GM12878 (cell line): ENCODE measurements around the gene MPPED1. TPM values are rescaled to one million over a fixed set of nuclear protein-coding genes. Genes with fewer than 3 reads are reported as not detected.

ENCODE experiments used
- ATAC-seq: fragments of 200-7000 bp; cut with Tn5 transposase; 3 replicates; pipeline ENCODE4 v1.9.1; 2020; ENCODE audit warnings: mild to moderate bottlenecking, moderate library complexity
- BruUV-seq: library from RNA; stranded (reverse); fragments of 400-500 nt; replicated peaks from 2 replicates; lab custom pipeline; 2021; lab: Mats Ljungman, UMichigan
- CTCF ChIA-PET: fragments of 300-600 bp; sonication (Branson Sonifier 250); formaldehyde crosslinking; extraction: SDS; loops from one replicate; lab custom pipeline; 2021; ENCODE audit warnings: inconsistent platforms; lab: Yijun Ruan, JAX
- POLR2A ChIA-PET: fragments of 350-600 bp; formaldehyde crosslinking; extraction: SDS; loops from one replicate; lab custom pipeline; 2021; ENCODE audit warnings: inconsistent platforms; lab: Charles Lee
- RAD21 ChIA-PET: fragments of 300-600 bp; sonication (Branson Sonifier 250); formaldehyde crosslinking; loops from one replicate; lab custom pipeline; 2023; ENCODE audit warnings: antibody characterized with exemption; ENCODE audit not compliant: unreplicated experiment; lab: Charles Lee
- SMC1A ChIA-PET: fragments of 300-600 bp; sonication (Branson Sonifier 250); formaldehyde crosslinking; loops from one replicate; lab custom pipeline; 2023; ENCODE audit not compliant: unreplicated experiment, uncharacterized antibody; lab: Charles Lee
- DNase-seq: peaks from one replicate; pipeline ENCODE4 v3.0.0-alpha.2; 2011; ENCODE audit warnings: low read depth, low spot score
- FAIRE-seq: peaks from 3 replicates; lab custom pipeline; 2011; peaks lifted over from hg19 to GRCh38; lab: Jason Lieb, UNC
- H2AFZ ChIP-seq: 2 replicates; pipeline ENCODE4 v1.6.0; 2011; ENCODE audit warnings: low read depth, low read length, control low read depth; ENCODE audit not compliant: control insufficient read depth
- H3K27ac ChIP-seq: 2 replicates; pipeline ENCODE4 v1.5.1; 2011; ENCODE audit warnings: control low read depth; ENCODE audit not compliant: control insufficient read depth, insufficient read depth
- H3K27me3 ChIP-seq, 2 experiments: replicated peaks in 1 of 2; 2 replicates each; pipeline versions ENCODE4 v1.6.0 to v1.6.1; 2011; ENCODE audit warnings: low read length in 1 of 2; ENCODE audit not compliant: control insufficient read depth in 2 of 2, insufficient read depth in 2 of 2
- H3K36me3 ChIP-seq, 2 experiments: 2 replicates each; pipeline ENCODE4 v1.5.1; 2011; ENCODE audit warnings: low read length in 1 of 2; ENCODE audit not compliant: control insufficient read depth in 2 of 2, insufficient read depth in 2 of 2
- H3K4me1 ChIP-seq: 2 replicates; pipeline ENCODE4 v1.6.1; 2011; ENCODE audit warnings: mild to moderate bottlenecking, low read length, moderate library complexity, mixed read lengths; ENCODE audit not compliant: control insufficient read depth, insufficient read depth
- H3K4me2 ChIP-seq: 2 replicates; pipeline ENCODE4 v1.6.0; 2011; ENCODE audit warnings: control low read depth; ENCODE audit not compliant: control insufficient read depth, insufficient read depth
- H3K4me3 ChIP-seq: fragments of 200-600 bp; sonication (generic); 2 replicates; pipeline ENCODE4 v1.5.1; 2016
- H3K79me2 ChIP-seq: 2 replicates; pipeline ENCODE4 v1.6.0; 2011; ENCODE audit warnings: low read length; ENCODE audit not compliant: control insufficient read depth, insufficient read depth
- H3K9ac ChIP-seq: 2 replicates; pipeline ENCODE4 v1.8.0; 2011; ENCODE audit warnings: low read length, control low read depth, mixed read lengths; ENCODE audit not compliant: control insufficient read depth, insufficient read depth
- H3K9me3 ChIP-seq: replicated peaks from 3 replicates; pipeline ENCODE4 v1.5.1; 2011; ENCODE audit warnings: mild to moderate bottlenecking, low read length; ENCODE audit not compliant: control insufficient read depth, insufficient read depth
- H4K20me1 ChIP-seq: 2 replicates; pipeline ENCODE4 v1.6.0; 2011; ENCODE audit not compliant: control insufficient read depth, insufficient read depth
- MYB ChIP-seq: fragments of 150-350 bp; IDR thresholded peaks from 2 replicates; pipeline ENCODE4 v1.6.1; 2014; ENCODE audit warnings: mild to moderate bottlenecking, low read depth, low read length, borderline replicate concordance
- NR2C2 ChIP-seq: IDR thresholded peaks from 2 replicates; pipeline ENCODE4 v1.6.1; 2011; ENCODE audit warnings: borderline replicate concordance, low read depth; ENCODE audit not compliant: control insufficient read depth, insufficient read length
- POU2F2 ChIP-seq: IDR thresholded peaks from 3 replicates; pipeline ENCODE4 v1.6.1; 2011; ENCODE audit warnings: low read depth, mild to moderate bottlenecking, low read length, borderline replicate concordance
- SUZ12 ChIP-seq: fragments of 200-600 bp; sonication (generic); IDR thresholded peaks from one replicate; pipeline ENCODE4 v1.6.1; 2018; ENCODE audit warnings: antibody characterized with exemption, mild to moderate bottlenecking; ENCODE audit not compliant: unreplicated experiment
- ZNF217 ChIP-seq: fragments of 450-650 bp; IDR thresholded peaks from 2 replicates; pipeline ENCODE4 v1.6.1; 2017; ENCODE audit warnings: antibody characterized with exemption, mild to moderate bottlenecking
- WGBS: methylation state at CpG from one replicate; pipeline ENCODE4 v1.1.6; 2016; ENCODE audit warnings: low lambda C conversion rate; ENCODE audit not compliant: insufficient replicate concordance, insufficient coverage; ENCODE audit errors: missing lambda C conversion rate; 5-methylcytosine and 5-hydroxymethylcytosine counted together
- in situ Hi-C: fragments of 300-500 bp; cut with MboI; formaldehyde crosslinking; loops from 9 replicates; pipeline ENCODE4 v1.14.3; 2018; ENCODE audit warnings: mixed read lengths
- intact Hi-C: fragments of 100-400 bp; cut with micrococcal nuclease; formaldehyde crosslinking; loops from one replicate; pipeline ENCODE4 v1.14.2; 2022; ENCODE audit not compliant: unreplicated experiment
- polyA plus RNA-seq, 11 experiments: library from polyadenylated mRNA; depleted of rRNA in 4 of 11; unstranded in 6 of 11; stranded (reverse) in 5 of 11; fragments of >200 nt; fragmentation: Nextera tagmentation in 4 of 11; fragmentation: Illumina TruSeq in 1 of 11; extraction: Ambion mirVana in 4 of 11; extraction: Trizol in 1 of 11; gene quantifications; 1 replicate in 1 of 11; 2 replicates in 10 of 11; pipeline versions ENCODE4 v1.2.1 to v1.2.3, GENCODE V29; 2011 to 2016; ENCODE audit warnings: inconsistent platforms in 2 of 11, missing spikeins in 2 of 11, low read depth in 1 of 11
- total RNA-seq, 4 experiments: library from RNA; depleted of rRNA in 3 of 4; stranded (reverse); fragments of >200 nt in 3 of 4; fragmentation: Illumina TruSeq in 1 of 4; extraction: Trizol in 1 of 4; gene quantifications; 2 replicates each; pipeline versions ENCODE4 v1.2.1 to v1.2.3, GENCODE V29; 2013 to 2021
- TF ChIP-seq, protein P1 (sequence below): IDR thresholded peaks from 2 replicates; pipeline ENCODE4 v1.6.1; 2012; ENCODE audit warnings: mild to moderate bottlenecking, low read depth, low read length
- TF ChIP-seq, protein P2 (sequence below), 3 experiments: IDR thresholded peaks in 2 of 3; conservative IDR thresholded peaks in 1 of 3; 2 replicates each; pipeline ENCODE4 v1.5.1; 2011; ENCODE audit warnings: low read depth in 3 of 3, low read length in 3 of 3, mild to moderate bottlenecking in 3 of 3, control low read depth in 2 of 3, moderate library complexity in 2 of 3, inconsistent platforms in 1 of 3, mixed read lengths in 1 of 3; ENCODE audit not compliant: control insufficient read depth in 2 of 3, insufficient read depth in 1 of 3; ENCODE audit errors: extremely low read depth in 1 of 3

Gene MPPED1
- total and polyA plus RNA-seq, 10 of the 15 experiments (the other 5 are each of a cell fraction or from before 2014, with no cell fraction given), result 0.11 TPM; not detected in 9

DNA sequence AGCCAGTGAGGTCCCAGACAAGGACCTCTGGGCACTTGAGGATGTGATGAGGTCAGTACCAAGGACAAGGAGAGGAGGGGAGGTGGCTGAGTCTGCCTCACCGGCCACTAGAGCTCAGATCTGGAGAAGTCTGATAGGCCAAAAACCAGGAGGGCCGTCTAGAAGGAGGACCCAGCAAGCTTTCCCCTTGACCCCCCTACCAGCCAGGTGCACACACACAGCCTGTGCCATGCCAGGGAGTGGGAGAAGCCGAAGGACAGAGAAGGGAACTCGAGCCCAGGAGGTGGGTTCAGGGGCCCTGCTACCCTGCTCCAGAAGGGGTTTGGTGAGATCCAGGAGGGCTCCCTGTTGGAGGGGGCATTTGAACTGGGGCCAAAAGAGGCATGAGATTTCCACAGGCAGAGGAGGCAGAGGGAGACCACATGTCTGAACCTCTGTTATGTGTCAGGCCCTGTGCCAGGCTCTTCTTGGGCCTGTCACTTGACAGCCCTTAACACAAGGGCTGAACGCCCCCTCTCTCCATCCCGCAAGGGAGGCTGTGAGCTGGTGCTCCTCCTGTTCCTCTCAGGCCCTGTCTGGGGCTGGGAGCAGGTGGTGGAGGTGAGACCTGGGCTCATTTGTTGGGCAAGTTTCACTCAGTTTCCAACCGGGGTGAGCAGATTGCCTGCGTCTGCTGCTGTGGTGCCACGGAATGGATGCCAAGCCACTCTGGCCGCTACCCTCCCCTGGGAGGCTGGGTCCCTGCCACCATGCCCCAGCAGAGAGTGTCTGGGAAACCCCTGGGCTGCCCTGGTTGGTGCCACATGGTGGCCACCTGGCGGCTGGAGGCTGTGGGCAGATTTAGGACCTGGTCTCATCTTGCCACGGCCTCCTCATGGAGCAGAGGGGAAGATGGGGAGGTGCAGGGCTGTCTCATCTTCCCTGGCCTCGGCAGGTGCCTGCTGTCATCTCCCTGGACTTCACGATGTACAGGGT lies 65.2 kb downstream of the MPPED1 start:
- POLR2A ChIA-PET, result no interaction called here
- Histone ChIP-seq H3K4me3 (no peak overlapping the region), H3K4me1 (0 out of 2 replicates have a peak, but pooled peaks cover 4% of the 10 kb centered on the region), H3K9ac (no peak overlapping the region), H3K79me2 (no peaks in the 10 kb centered on the region), H3K27me3 (no peaks in the 10 kb centered on the region; a peak in 1 of 4 replicates), H4K20me1 (no peaks in the 10 kb centered on the region), H3K27ac (no peak overlapping the region), H3K9me3 (no peaks in the 10 kb centered on the region), H3K36me3 (no peaks in the 10 kb centered on the region), H2AFZ (no peak overlapping the region), H3K4me2 (no peak overlapping the region)
- SMC1A ChIA-PET, result no interaction called here
- RAD21 ChIA-PET, result no interaction called here
- intact Hi-C loops, result no loop called here
- FAIRE-seq, result no peak
- CTCF ChIA-PET, result no interaction called here
- no peak for TF ChIP-seq SUZ12
- no peak for TF ChIP-seq NR2C2
- TF ChIP-seq, protein P1, sequence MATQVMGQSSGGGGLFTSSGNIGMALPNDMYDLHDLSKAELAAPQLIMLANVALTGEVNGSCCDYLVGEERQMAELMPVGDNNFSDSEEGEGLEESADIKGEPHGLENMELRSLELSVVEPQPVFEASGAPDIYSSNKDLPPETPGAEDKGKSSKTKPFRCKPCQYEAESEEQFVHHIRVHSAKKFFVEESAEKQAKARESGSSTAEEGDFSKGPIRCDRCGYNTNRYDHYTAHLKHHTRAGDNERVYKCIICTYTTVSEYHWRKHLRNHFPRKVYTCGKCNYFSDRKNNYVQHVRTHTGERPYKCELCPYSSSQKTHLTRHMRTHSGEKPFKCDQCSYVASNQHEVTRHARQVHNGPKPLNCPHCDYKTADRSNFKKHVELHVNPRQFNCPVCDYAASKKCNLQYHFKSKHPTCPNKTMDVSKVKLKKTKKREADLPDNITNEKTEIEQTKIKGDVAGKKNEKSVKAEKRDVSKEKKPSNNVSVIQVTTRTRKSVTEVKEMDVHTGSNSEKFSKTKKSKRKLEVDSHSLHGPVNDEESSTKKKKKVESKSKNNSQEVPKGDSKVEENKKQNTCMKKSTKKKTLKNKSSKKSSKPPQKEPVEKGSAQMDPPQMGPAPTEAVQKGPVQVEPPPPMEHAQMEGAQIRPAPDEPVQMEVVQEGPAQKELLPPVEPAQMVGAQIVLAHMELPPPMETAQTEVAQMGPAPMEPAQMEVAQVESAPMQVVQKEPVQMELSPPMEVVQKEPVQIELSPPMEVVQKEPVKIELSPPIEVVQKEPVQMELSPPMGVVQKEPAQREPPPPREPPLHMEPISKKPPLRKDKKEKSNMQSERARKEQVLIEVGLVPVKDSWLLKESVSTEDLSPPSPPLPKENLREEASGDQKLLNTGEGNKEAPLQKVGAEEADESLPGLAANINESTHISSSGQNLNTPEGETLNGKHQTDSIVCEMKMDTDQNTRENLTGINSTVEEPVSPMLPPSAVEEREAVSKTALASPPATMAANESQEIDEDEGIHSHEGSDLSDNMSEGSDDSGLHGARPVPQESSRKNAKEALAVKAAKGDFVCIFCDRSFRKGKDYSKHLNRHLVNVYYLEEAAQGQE, result no peak
- no peak for TF ChIP-seq MYB
- no peak for TF ChIP-seq POU2F2
- TF ChIP-seq ZNF217, result no peak
- TF ChIP-seq, protein P2, sequence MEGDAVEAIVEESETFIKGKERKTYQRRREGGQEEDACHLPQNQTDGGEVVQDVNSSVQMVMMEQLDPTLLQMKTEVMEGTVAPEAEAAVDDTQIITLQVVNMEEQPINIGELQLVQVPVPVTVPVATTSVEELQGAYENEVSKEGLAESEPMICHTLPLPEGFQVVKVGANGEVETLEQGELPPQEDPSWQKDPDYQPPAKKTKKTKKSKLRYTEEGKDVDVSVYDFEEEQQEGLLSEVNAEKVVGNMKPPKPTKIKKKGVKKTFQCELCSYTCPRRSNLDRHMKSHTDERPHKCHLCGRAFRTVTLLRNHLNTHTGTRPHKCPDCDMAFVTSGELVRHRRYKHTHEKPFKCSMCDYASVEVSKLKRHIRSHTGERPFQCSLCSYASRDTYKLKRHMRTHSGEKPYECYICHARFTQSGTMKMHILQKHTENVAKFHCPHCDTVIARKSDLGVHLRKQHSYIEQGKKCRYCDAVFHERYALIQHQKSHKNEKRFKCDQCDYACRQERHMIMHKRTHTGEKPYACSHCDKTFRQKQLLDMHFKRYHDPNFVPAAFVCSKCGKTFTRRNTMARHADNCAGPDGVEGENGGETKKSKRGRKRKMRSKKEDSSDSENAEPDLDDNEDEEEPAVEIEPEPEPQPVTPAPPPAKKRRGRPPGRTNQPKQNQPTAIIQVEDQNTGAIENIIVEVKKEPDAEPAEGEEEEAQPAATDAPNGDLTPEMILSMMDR (IDR thresholded peaks at IDR 0.05 in 2 of 3, conservative IDR thresholded peaks at IDR 0.05 in 1 of 3; ENCODE audit: control insufficient read depth in 2 of 3, extremely low read depth in 1 of 3, insufficient read depth in 1 of 3, low read depth in 3 of 3, low read length in 3 of 3), result 0 out of 6 replicates have a peak, but pooled peaks of 1 of the 3 experiments have one; percentile 2
- WGBS, result 38% methylated on average over 13 of the region's 14 CpGs
- no peak for DNase-seq
- ATAC-seq, result no peak
- BruUV-seq, result no TSS peak
- in situ Hi-C loops, result no loop called here
